ENCODE measurements around the gene GCM1.

Gene GCM1

DNA sequence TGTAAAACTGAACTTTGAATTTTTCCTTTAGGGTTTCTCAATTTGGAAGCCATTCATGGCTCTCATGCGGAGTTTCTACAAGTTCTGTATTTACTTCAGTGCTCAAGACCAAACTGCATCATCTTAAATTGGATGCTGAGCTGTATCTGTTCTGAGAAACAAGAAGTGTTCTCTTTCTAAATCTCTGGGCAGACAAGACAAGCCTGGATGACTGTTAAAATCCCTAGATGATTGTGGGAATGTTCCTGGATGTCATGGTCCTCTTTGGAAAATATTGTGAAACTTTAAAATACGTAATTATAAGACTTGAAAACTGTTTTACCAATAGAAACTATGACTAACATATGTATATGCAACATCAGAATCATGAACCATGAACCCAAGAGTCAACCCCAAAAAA, 6.2 kb upstream of the GCM1 start:
- in situ Hi-C loops (cut with MboI; ENCODE audit: low sequenced_read_pairs), result loop anchor here (25.0 kb wide), 1 partner anchor 533 kb away; no protein-coding TSS in a partner anchor

GRCh38 chr6:53154071-53154470, 5.4 kb upstream of the GCM1 start:
- in situ Hi-C loops (cut with MboI; ENCODE audit: low sequenced_read_pairs), result loop anchor here (25.0 kb wide), 1 partner anchor 533 kb away; no protein-coding TSS in a partner anchor

DNA sequence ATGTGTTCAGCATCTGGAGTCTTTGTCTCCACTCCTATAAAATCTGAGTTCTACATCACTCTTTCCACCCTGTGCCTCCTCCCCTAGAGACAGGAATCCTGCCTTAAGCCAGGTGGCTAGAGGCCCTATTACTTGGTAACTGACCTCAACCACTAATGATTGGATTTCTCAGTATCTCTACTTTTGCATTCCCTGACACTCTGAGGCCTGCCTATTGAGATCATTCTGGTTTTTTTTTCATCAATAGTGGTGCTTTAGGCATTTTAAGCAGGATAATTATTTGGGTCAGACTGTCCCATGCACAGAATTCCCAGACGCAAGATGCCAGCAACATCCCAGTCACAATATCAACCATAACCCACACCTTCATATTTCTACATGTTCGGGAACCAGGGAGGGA, 3.9 kb upstream of the GCM1 start:
- in situ Hi-C loops (cut with MboI; ENCODE audit: low sequenced_read_pairs), result loop anchor here (25.0 kb wide), 1 partner anchor 535 kb away; no protein-coding TSS in a partner anchor

DNA sequence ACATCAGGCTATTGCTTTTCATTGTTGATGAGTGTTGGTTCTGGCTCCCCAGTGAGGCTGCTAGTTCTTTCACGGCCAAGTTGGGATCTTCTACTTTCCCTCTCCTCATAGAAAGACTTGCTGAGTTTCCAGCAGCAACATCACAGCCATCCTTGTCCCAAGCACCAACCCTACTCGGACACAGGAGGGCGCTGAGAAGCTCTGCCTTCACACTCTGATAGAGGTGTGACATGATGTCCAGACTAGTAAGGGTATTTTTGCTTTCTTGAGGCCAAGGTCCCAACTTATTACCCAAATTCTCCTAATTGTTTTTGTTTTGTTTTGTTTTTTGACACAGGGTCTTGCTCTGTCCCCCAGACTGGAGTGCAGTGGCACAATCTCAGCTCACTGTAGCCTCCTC, 3.0 kb upstream of the GCM1 start:
- in situ Hi-C loops (cut with MboI; ENCODE audit: low sequenced_read_pairs), result loop anchor here (25.0 kb wide), 1 partner anchor 536 kb away; no protein-coding TSS in a partner anchor

GRCh38 chr6:53144802-53145201, 3.8 kb downstream of the GCM1 start:
- in situ Hi-C loops (cut with MboI; ENCODE audit: low sequenced_read_pairs), result no loop called here

- in situ Hi-C loops (cut with MboI; ENCODE audit: low sequenced_read_pairs), result no loop called here
Measured at GRCh38 chr6:53143710-53144109, 4.9 kb downstream of the GCM1 start.

- in situ Hi-C loops (cut with MboI; ENCODE audit: low sequenced_read_pairs), result no loop called here
Measured at GRCh38 chr6:53142810-53143209, 5.8 kb downstream of the GCM1 start.

DNA sequence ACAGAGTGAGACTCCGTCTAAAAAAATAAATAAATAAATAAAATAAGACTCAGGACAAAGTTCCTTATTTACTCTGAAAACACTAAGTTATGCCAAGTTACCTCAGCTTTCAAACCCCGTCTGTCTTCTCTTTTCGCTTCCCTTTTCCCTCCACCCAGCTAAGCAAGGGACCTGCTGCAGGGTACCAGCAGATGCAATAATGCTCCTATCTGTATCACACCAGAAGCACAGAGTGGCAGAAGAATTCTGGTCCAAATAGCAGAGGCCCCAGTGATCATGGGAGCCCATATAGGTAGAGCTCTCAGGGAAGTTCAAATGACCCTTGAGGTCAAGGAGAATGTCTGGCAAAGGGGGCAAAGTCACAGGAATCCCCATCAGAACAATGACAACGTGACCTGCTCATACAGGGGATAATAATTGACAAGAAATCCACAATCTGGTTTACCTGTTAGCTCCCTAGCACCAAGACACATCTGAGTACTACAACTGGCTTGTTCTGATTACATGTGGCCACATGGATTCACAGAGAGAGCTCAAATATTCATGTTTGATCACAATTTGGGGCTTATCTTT, 8.7 kb downstream of the GCM1 start:
- in situ Hi-C loops (cut with MboI; ENCODE audit: low sequenced_read_pairs), result no loop called here

GRCh38 chr6:53136000-53136609, 12.5 kb downstream of the GCM1 start:
- in situ Hi-C loops (cut with MboI; ENCODE audit: low sequenced_read_pairs), result no loop called here

DNA sequence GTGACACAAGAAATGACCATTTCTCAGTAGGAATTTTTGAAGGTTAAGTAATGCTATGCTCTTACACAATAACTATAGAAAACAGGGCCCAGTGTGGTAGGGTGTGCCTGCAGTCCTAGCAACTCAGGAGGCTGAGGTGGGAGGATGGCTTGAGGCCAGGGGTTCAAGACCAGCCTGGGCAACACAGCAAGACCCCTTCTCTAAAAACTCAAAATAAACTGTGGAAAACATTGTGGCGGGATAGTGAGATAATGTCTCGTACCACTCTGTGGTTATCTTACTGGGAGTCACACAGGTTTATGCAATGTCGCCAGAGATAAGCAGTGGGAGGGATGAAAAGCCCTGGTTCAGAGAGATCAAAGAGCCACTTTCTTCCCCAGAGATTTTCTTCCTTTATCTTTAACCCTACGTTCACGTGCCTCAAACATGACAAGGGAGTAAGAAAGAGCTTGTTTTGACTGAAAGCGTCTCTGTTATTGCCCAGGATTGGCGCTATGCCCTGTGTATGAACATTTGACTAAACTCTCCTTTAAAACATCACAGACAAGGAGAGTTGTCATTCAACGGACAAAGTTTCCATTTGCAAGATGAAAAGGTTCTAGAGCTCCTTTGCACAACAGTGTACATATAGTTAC, 13.9 kb downstream of the GCM1 start:
- in situ Hi-C loops (cut with MboI; ENCODE audit: low sequenced_read_pairs), result no loop called here

- in situ Hi-C loops (cut with MboI; ENCODE audit: low sequenced_read_pairs), result no loop called here
Measured at GRCh38 chr6:53133961-53134360, 14.7 kb downstream of the GCM1 start.

DNA sequence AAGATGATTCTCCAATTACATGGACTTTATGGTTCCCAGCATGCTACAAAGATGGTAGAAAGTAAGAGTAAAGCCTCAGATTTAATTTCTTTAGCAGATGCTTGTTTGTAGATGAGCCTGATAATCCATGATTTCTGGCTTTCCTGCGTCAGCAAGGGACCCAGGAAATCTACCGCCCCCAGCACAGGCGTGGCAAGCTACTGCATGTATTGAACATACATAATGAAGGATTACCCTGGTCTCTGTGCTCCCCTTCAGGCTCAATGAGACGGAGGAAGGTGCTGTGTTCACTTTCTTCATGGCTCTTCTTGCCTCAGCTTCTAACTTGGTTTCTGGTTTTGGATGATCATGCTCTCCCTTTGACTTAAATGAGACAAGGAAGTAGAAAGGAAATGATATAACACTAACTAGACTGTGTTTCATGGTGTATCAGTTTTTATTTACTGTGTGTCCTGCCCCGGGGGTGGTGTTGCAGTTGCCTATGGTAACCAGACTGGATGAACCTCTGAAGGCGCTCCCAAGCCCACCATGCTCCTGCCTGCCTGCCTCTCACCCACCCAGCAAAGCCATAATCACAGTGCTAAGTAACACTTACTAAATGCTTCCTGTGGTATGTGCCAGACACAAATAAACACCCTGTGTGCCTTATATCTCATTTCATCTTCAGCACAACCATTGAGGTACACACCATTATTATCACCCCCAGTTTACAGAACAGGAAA, 17.9 kb downstream of the GCM1 start:
- in situ Hi-C loops (cut with MboI; ENCODE audit: low sequenced_read_pairs), result no loop called here

GRCh38 chr6:53128842-53129241, 19.8 kb downstream of the GCM1 start:
- in situ Hi-C loops (cut with MboI; ENCODE audit: low sequenced_read_pairs), result no loop called here

DNA sequence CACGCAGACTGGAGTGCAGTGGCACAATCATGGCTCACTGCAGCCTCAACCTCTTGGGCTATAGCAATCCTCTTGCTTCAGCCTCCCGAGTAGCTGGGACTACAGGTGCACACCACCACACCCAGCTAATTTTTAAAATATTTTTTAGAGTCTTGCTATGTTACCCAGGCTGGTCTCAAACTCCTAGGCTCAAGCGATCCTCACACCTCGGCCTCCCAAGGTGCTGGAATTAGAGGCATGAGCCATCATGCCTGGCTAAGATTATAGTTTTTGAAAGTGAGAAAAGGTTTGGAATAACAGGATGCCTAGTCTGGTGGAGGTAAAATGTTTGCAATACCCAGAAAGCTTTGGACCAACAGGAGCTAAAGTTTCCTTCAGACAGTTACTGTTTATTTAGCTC, 23.4 kb downstream of the GCM1 start:
- in situ Hi-C loops (cut with MboI; ENCODE audit: low sequenced_read_pairs), result no loop called here

DNA sequence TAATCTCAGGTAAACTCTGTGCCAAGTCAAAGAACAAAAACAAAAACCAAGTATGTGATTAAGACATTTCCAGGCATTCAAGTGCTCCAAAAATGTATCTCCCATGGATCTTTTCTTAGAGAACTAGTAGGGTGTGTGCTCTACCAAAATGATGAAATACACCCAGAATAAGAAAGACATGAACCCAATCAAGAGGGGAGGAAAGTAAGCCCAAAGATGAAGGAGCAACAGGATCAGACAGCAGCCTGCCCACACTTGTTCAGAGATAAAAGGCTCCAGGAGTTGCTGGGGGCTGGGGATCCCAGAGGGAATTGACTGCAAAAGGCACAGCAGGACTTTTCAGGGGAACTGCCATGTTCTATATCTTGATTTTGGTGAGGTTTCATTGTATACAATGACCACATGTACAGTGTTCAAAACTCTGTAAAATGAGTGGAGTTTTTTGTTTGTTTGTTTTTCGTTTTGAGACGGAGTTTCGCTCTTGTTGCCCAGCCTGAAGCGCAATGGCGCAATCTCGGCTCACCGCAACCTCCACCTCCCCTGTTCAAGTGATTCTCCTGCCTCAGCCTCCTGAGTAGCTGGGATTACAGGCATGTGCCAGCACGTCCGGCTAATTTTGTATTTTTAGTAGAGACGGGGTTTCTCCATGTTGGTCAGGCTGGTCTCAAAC, 24.4 kb downstream of the GCM1 start:
- in situ Hi-C loops (cut with MboI; ENCODE audit: low sequenced_read_pairs), result no loop called here

GRCh38 chr6:53119772-53120409, 28.8 kb downstream of the GCM1 start:
- in situ Hi-C loops (cut with MboI; ENCODE audit: low sequenced_read_pairs), result no loop called here

DNA sequence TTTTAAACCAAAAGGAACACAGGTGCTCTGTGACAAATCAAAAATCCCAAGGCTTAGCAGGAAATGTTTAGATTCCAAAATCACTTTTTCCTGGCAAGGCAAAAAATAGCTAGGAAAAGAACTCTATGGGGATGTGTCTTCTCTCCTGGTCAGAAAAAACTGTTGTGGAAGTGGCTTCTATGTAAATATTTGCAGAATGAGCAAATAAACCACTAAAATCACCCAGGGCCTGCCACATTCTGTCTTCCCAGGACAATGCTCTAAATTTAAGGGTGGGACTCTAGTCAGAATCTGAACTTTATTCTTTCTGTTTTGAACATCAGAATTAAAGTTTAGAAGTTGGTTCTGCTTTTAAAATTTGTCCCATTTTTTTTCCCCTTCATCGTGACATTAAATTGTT, 29.3 kb downstream of the GCM1 start:
- in situ Hi-C loops (cut with MboI; ENCODE audit: low sequenced_read_pairs), result no loop called here

GRCh38 chr6:53115741-53116140, 32.9 kb downstream of the GCM1 start:
- in situ Hi-C loops (cut with MboI; ENCODE audit: low sequenced_read_pairs), result no loop called here

DNA sequence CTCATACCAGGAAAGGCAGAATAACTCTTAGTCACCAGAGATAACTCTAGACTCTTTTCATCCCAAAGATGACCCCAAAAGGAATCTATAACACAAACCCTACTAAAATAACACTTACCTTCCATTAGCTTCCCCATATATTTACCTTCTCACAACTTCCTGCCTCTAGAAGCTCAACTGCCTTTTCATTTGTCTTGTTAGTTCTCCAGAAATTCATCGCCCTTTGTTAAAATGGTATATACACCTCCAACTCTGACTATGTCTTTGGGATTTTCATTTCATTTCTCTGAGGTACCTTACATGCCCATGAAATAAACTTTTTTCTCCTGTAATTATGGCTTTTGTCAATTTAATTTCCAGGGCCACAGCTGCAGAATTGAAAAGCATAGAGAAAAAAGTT, 33.5 kb downstream of the GCM1 start:
- in situ Hi-C loops (cut with MboI; ENCODE audit: low sequenced_read_pairs), result no loop called here

GRCh38 chr6:53113742-53114141, 34.9 kb downstream of the GCM1 start:
- in situ Hi-C loops (cut with MboI; ENCODE audit: low sequenced_read_pairs), result no loop called here

DNA sequence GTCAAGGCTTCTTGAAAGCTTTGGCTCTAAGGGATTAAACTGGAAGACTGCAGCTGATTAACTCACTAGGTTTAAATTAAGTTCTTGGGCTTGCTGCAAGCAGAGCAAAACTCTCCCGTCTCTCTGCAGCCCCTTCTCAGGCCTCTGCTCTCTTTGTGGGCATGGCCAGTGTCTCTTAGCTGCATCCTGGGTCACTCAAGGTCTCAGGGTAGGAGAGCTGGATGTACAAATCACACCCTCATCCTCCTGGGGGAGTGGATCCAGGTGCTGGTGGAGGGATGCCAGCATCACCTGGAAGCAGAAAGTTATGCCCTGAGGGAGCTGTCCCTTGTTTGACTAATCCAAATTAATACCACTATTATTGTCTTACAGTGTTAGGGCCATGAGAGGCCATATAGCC, 35.8 kb downstream of the GCM1 start:
- in situ Hi-C loops (cut with MboI; ENCODE audit: low sequenced_read_pairs), result no loop called here
